Measurements from ENCODE around the gene ASTN2. TPM values are rescaled to one million over a fixed set of nuclear protein-coding genes. Genes with fewer than 3 reads are reported as not detected.

ASTN2 gene
- total RNA-seq, 4 donors from 2014 or later, result 0.97 to 4.7 (median 3.0) TPM

GRCh38 chr9:116716438-116716837 lies 698.4 kb downstream of the ASTN2 start:
- TF ChIP-seq CTCF (IDR thresholded peaks at IDR 0.05) (no peak), POLR2A (IDR thresholded peaks at IDR 0.05) (no peak)
- intact Hi-C loops (cut with DNase I; ENCODE audit: low total_unique reads), result no loop called here
- DNase-seq (ENCODE audit: low spot score in 2 of 2), result no peak
- no peak overlapping the region for H3K4me3 ChIP-seq (ENCODE audit: low read depth, poor library complexity, severe bottlenecking)

- intact Hi-C loops (cut with DNase I; ENCODE audit: low total_unique reads), result no loop called here
- H3K4me3 ChIP-seq (ENCODE audit: low read depth, poor library complexity, severe bottlenecking), result no peak overlapping the region
- DNase-seq (ENCODE audit: low spot score in 2 of 2), result no peak
- WGBS, 2 donors, result 94 to 100% methylated on average over 1 of the region's 1 CpG
- TF ChIP-seq POLR2A (IDR thresholded peaks at IDR 0.05), result no peak
- TF ChIP-seq CTCF (IDR thresholded peaks at IDR 0.05), result no peak
Observed at GRCh38 chr9:116715751-116716150, 699.1 kb downstream of the ASTN2 start.

DNA sequence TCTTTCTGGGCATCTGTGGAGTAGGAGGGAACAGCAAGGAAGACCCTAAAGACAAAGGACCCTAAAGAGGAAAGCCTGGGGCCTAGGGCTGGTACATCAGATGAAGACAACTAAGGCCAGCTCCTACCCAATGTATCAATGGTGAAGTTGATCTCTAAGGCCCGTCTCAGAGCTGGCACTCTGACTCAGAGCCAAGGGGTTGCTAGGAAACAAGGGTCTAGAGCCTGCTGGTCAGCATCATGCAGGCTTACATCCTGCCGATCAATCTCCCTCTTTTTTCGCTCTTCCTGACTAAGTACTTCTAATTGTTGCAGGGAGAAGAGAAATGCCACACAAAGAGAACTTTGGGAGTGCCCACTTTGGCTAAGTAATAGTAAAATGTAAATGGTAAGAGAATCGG lies 701.6 kb downstream of the ASTN2 start:
- WGBS, 2 donors, result 70 to 97% methylated on average over 4 of the region's 4 CpGs
- DNase-seq (ENCODE audit: low spot score in 2 of 2), result no peak
- no peak for TF ChIP-seq POLR2A (IDR thresholded peaks at IDR 0.05)
- TF ChIP-seq CTCF (IDR thresholded peaks at IDR 0.05), result no peak
- intact Hi-C loops (cut with DNase I; ENCODE audit: low total_unique reads), result no loop called here
- H3K4me3 ChIP-seq (ENCODE audit: low read depth, poor library complexity, severe bottlenecking), result no peak overlapping the region

GRCh38 chr9:116712781-116713180 lies 702.1 kb downstream of the ASTN2 start:
- no peak overlapping the region for H3K4me3 ChIP-seq (ENCODE audit: low read depth, poor library complexity, severe bottlenecking)
- TF ChIP-seq POLR2A (IDR thresholded peaks at IDR 0.05) (no peak), CTCF (IDR thresholded peaks at IDR 0.05) (no peak)
- intact Hi-C loops (cut with DNase I; ENCODE audit: low total_unique reads), result no loop called here
- 90 to 92% methylated on average over 3 of the region's 3 CpGs for WGBS, 2 donors
- DNase-seq (ENCODE audit: low spot score in 2 of 2), result no peak

DNA sequence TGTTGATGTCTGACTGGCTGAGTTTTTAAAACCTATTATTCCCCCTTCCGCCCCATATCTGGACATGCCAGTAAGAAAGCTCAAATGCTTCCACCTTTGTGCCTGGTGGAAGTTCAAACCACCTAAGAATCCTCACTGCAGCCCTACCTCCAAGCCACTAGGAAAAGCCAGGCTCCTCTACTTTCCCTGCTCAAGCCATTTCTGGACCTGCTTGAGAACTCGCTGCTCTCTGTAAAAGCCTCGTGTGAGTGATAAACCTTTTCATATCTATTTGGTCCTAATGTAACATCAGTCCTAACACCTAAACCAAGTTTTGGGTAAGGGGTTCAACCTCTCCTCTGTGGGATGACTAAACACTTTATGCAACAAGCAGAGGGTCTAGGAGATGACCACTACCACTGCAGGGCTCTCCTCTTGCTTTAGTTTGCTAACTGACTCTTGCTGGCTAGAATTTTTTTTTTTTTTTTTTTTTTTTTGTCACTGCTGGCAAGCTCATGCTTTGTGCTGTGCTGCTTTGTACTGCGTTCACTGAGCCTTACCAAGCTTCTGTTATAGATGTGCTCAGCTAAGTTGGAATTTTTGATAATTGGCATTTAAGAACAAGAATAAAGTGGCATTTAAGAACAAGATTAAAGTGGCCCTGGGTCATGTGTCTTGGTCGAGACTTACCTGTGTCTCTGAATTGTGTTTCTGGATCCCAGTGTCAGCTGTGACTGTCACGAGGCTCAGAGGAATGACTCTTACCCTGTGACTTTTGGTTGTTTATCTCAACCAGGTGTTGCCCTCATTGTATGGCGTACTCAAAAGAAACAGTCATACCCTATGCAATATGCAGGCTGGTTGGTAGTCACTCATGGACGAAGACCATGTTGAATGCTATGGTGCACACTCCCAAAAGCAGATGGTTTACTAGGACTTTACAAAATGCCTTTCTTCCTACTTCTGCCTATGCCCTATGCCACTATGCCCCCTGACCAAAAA lies 708.3 kb downstream of the ASTN2 start:
- intact Hi-C loops (cut with DNase I; ENCODE audit: low total_unique reads), result no loop called here
- TF ChIP-seq CTCF (IDR thresholded peaks at IDR 0.05) (no peak), POLR2A (IDR thresholded peaks at IDR 0.05) (no peak)
- DNase-seq (ENCODE audit: low spot score in 2 of 2), result no peak
- no peak overlapping the region for H3K4me3 ChIP-seq (ENCODE audit: low read depth, poor library complexity, severe bottlenecking)
- 92 to 94% methylated on average over 8 of the region's 8 CpGs for WGBS, 2 donors

All from lower leg skin (tissue), 4 donors.